Endodermal cell (in vitro differentiated cells): ENCODE results near the gene MCTP2. TPM values are rescaled to one million over a fixed set of nuclear protein-coding genes. Genes with fewer than 3 reads are reported as not detected.

ENCODE experiments used
- DNase-seq: peaks from one replicate; pipeline ENCODE4 v3.0.0-alpha.2; 2017
- H3K27ac ChIP-seq: 2 replicates; pipeline ENCODE4 v1.5.1; 2013; ENCODE audit warnings: mild to moderate bottlenecking, low read depth, low read length, moderate library complexity
- H3K27me3 ChIP-seq: 2 replicates; pipeline ENCODE4 v1.6.1; 2013; ENCODE audit warnings: mild to moderate bottlenecking, low read length, moderate library complexity; ENCODE audit not compliant: insufficient read depth, control insufficient read depth, poor library complexity, severe bottlenecking
- H3K36me3 ChIP-seq: 2 replicates; pipeline ENCODE4 v1.7.0; 2013; ENCODE audit warnings: mild to moderate bottlenecking, low read length, moderate library complexity; ENCODE audit not compliant: control insufficient read depth, insufficient read depth
- H3K4me1 ChIP-seq: one replicate; pipeline ENCODE4 v1.7.0; 2013; ENCODE audit warnings: low read length; ENCODE audit not compliant: control insufficient read depth, insufficient read depth
- H3K4me3 ChIP-seq: 2 replicates; pipeline ENCODE4 v1.5.1; 2013; ENCODE audit warnings: mild to moderate bottlenecking, low read length, moderate library complexity
- H3K9ac ChIP-seq: 2 replicates; pipeline ENCODE4 v1.6.1; 2013; ENCODE audit warnings: mild to moderate bottlenecking, low read length, moderate library complexity; ENCODE audit not compliant: poor library complexity, severe bottlenecking; ENCODE audit errors: extremely low read depth
- H3K9me3 ChIP-seq: 2 replicates; pipeline ENCODE4 v1.6.1; 2013; ENCODE audit warnings: mild to moderate bottlenecking, low read length, moderate library complexity; ENCODE audit not compliant: control insufficient read depth
- H3K27ac Mint-ChIP-seq: 2 replicates; pipeline ENCODE4 v1.8.0; 2020; ENCODE audit warnings: mixed read lengths
- H3K27me3 Mint-ChIP-seq: 2 replicates; pipeline ENCODE4 v1.8.0; 2021; ENCODE audit warnings: mild to moderate bottlenecking, mixed read lengths; ENCODE audit not compliant: insufficient read depth
- H3K36me3 Mint-ChIP-seq: 2 replicates; pipeline ENCODE4 v1.8.0; 2020; ENCODE audit warnings: low read depth, mixed read lengths
- H3K4me1 Mint-ChIP-seq: 2 replicates; pipeline ENCODE4 v1.8.0; 2020; ENCODE audit warnings: mixed read lengths
- H3K4me3 Mint-ChIP-seq: 2 replicates; pipeline ENCODE4 v1.8.0; 2020; ENCODE audit warnings: mild to moderate bottlenecking, moderate library complexity, mixed read lengths
- H3K9me3 Mint-ChIP-seq: 2 replicates; pipeline ENCODE4 v1.8.0; 2020; ENCODE audit warnings: mild to moderate bottlenecking, mixed read lengths
- CTCF ChIP-seq: fragments of 200-600 bp; sonication (generic); conservative IDR thresholded peaks from 2 replicates; pipeline ENCODE4 v1.5.0; 2021; ENCODE audit warnings: antibody characterized with exemption, mild to moderate bottlenecking
- WGBS, 2 experiments: methylation state at CpG; one replicate each; pipeline versions ENCODE4 v1.1.5 to v1.1.7; 2013; ENCODE audit warnings: missing lambda C conversion rate in 2 of 2, mixed read lengths in 1 of 2; ENCODE audit not compliant: insufficient coverage in 1 of 2, insufficient read length in 1 of 2; 5-methylcytosine and 5-hydroxymethylcytosine counted together
- total RNA-seq, 2 donors: library from RNA; stranded (reverse); fragmentation: NEBNext Ultra II Directional in 1 of 2; extraction: Animal tissue kit (Norgen Biotek cat#: 25700) in 1 of 2; gene quantifications; 2 replicates in 1 of 2; 3 replicates in 1 of 2; pipeline ENCODE4 v1.2.1, GENCODE V29; 2021

MCTP2 gene
- total RNA-seq, 2 donors from 2014 or later = 9.2 to 12.1 TPM

- H3K27ac Mint-ChIP-seq = no peak overlapping the region
- no peak for DNase-seq
- WGBS, 2 experiments = 82 to 85% methylated on average over 4 to 5 of the region's 5 CpGs
Observed at GRCh38 chr15:94212291-94212690, 19.1 kb upstream of the MCTP2 start.

GRCh38 chr15:94225616-94226015 lies 5.7 kb upstream of the MCTP2 start:
- Histone ChIP-seq H3K9ac (no peak overlapping the region), H3K36me3 (no peaks in the 10 kb centered on the region), H3K27ac (no peak overlapping the region), H3K4me3 (no peak overlapping the region), H3K9me3 (no peaks in the 10 kb centered on the region), H3K27me3 (peaks cover 13% of the 10 kb centered on the region), H3K4me1 (no peaks in the 10 kb centered on the region)
- Mint-ChIP-seq H3K9me3 (no peaks in the 10 kb centered on the region), H3K27me3 (peaks cover 18% of the 10 kb centered on the region), H3K36me3 (no peaks in the 10 kb centered on the region), H3K27ac (no peak overlapping the region), H3K4me3 (no peak overlapping the region), H3K4me1 (peaks cover 19% of the 10 kb centered on the region)
- no peak for DNase-seq
- no peak for TF ChIP-seq CTCF
- WGBS, 2 experiments = 68% methylated on average over 2 of the region's 2 CpGs; no CpG with 5 or more reads in 1 of the 2 experiments

More at GRCh38 chr15:94212291-94212690, 19.1 kb upstream of the MCTP2 start:
- H3K27me3 Mint-ChIP-seq = peaks cover 2% of the 10 kb centered on the region
- Histone ChIP-seq H3K9me3 (no peaks in the 10 kb centered on the region), H3K4me1 (no peaks in the 10 kb centered on the region), H3K27ac (no peak overlapping the region), H3K36me3 (no peaks in the 10 kb centered on the region), H3K9ac (no peak overlapping the region), H3K27me3 (no peaks in the 10 kb centered on the region), H3K4me3 (no peak overlapping the region)
- peaks cover 3% of the 10 kb centered on the region for H3K9me3 Mint-ChIP-seq
- no peak for TF ChIP-seq CTCF
- H3K4me1 Mint-ChIP-seq = no peaks in the 10 kb centered on the region
- no peaks in the 10 kb centered on the region for H3K36me3 Mint-ChIP-seq
- no peak overlapping the region for H3K4me3 Mint-ChIP-seq

GRCh38 chr15:94228611-94229010 lies 2.8 kb upstream of the MCTP2 start:
- H3K27me3 Mint-ChIP-seq = peaks cover 30% of the 10 kb centered on the region
- Histone ChIP-seq H3K9ac (no peak overlapping the region), H3K36me3 (no peaks in the 10 kb centered on the region), H3K9me3 (no peaks in the 10 kb centered on the region), H3K27ac (no peak overlapping the region), H3K27me3 (peaks cover 32% of the 10 kb centered on the region), H3K4me3 (no peak overlapping the region), H3K4me1 (peaks cover 2% of the 10 kb centered on the region)
- no peak for DNase-seq
- no peak overlapping the region for H3K27ac Mint-ChIP-seq
- TF ChIP-seq CTCF = no peak
- 96 to 100% methylated on average over 2 of the region's 2 CpGs for WGBS, 2 experiments
- H3K9me3 Mint-ChIP-seq = no peaks in the 10 kb centered on the region
- peaks cover 35% of the 10 kb centered on the region for H3K4me1 Mint-ChIP-seq
- no peaks in the 10 kb centered on the region for H3K36me3 Mint-ChIP-seq
- no peak overlapping the region for H3K4me3 Mint-ChIP-seq
